OCI-LY7 (cell line): ENCODE results near the gene RFESD. TPM values are rescaled to one million over a fixed set of nuclear protein-coding genes. Genes with fewer than 3 reads are reported as not detected.
A peak's percentile ranks its signal among the peaks of the same experiment; 100 is the strongest.
"Not testable (repeated sequence)": the region's sequence is repeated elsewhere in the genome, so short reads cannot be mapped to it uniquely, and the experiment has no call there.

Source experiments
- BruUV-seq: library from RNA; stranded (reverse); fragments of 400-500 nt; replicated peaks from 2 replicates; lab custom pipeline; 2021; lab: Mats Ljungman, UMichigan
- CTCF ChIA-PET: fragments of 300-600 bp; sonication (Branson Sonifier 250); formaldehyde crosslinking; loops from one replicate; lab custom pipeline; 2022; ENCODE audit warnings: antibody characterized with exemption; ENCODE audit not compliant: unreplicated experiment; lab: Charles Lee
- POLR2A ChIA-PET: fragments of 300-600 bp; sonication (Branson Sonifier 250); formaldehyde crosslinking; loops from one replicate; lab custom pipeline; 2022; ENCODE audit warnings: antibody characterized with exemption; lab: Charles Lee
- DNase-seq: peaks from one replicate; pipeline ENCODE4 v3.0.0-alpha.2; 2015; ENCODE audit warnings: low spot score
- H2AFZ ChIP-seq: fragments of 200-600 bp; sonication (generic), shearing (Covaris generic); 2 replicates; pipeline ENCODE4 v1.6.1; 2014; ENCODE audit warnings: mild to moderate bottlenecking, antibody characterized with exemption, low read length, moderate library complexity
- H3K27ac ChIP-seq: fragments of 200-600 bp; sonication (generic); 2 replicates; pipeline ENCODE4 v1.5.1; 2014; ENCODE audit warnings: mixed run types, low read depth, mild to moderate bottlenecking, moderate library complexity, low read length, inconsistent platforms; ENCODE audit not compliant: poor library complexity, severe bottlenecking
- H3K36me3 ChIP-seq: fragments of 200-600 bp; sonication (generic); 2 replicates; pipeline ENCODE4 v1.6.1; 2014; ENCODE audit warnings: mild to moderate bottlenecking, antibody characterized with exemption, low read length, moderate library complexity, mixed read lengths; ENCODE audit not compliant: insufficient read depth
- H3K4me1 ChIP-seq: fragments of 200-600 bp; sonication (generic); 2 replicates; pipeline ENCODE4 v1.5.1; 2014; ENCODE audit warnings: mild to moderate bottlenecking, low read length; ENCODE audit not compliant: insufficient read depth, poor library complexity, severe bottlenecking
- H3K4me2 ChIP-seq: fragments of 200-600 bp; sonication (generic); 2 replicates; pipeline ENCODE4 v1.6.1; 2014; ENCODE audit warnings: mild to moderate bottlenecking, low read length
- H3K4me3 ChIP-seq: fragments of 200-600 bp; sonication (generic); 2 replicates; pipeline ENCODE4 v1.5.1; 2014; ENCODE audit warnings: mild to moderate bottlenecking, low read depth, low read length; ENCODE audit not compliant: poor library complexity, severe bottlenecking
- H3K79me2 ChIP-seq: fragments of 200-600 bp; sonication (generic); 2 replicates; pipeline ENCODE4 v1.6.1; 2016; ENCODE audit warnings: low read depth, mild to moderate bottlenecking, low read length, moderate library complexity, mixed read lengths; ENCODE audit not compliant: insufficient read depth
- H3K9me2 ChIP-seq: fragments of 200-600 bp; sonication (generic); 2 replicates; pipeline ENCODE4 v1.6.1; 2016; ENCODE audit warnings: mild to moderate bottlenecking, low read length, mixed read lengths; ENCODE audit not compliant: insufficient read depth
- H3K9me3 ChIP-seq: fragments of 200-600 bp; sonication (generic); 2 replicates; pipeline ENCODE4 v1.6.1; 2014; ENCODE audit warnings: mild to moderate bottlenecking, mixed run types, low read length, mixed read lengths
- H4K20me1 ChIP-seq: fragments of 200-600 bp; sonication (generic); 2 replicates; pipeline ENCODE4 v1.6.1; 2014; ENCODE audit warnings: mild to moderate bottlenecking, antibody characterized with exemption, low read length, moderate library complexity, mixed read lengths; ENCODE audit not compliant: insufficient read depth
- EZH2phosphoT487 ChIP-seq: fragments of 200-600 bp; sonication (generic); IDR thresholded peaks from 2 replicates; pipeline ENCODE4 v1.6.1; 2018; ENCODE audit warnings: low read depth, borderline replicate concordance, mild to moderate bottlenecking, mixed run types, antibody characterized with exemption, low read length, moderate library complexity, mixed read lengths
- intact Hi-C: fragments of 100-400 bp; cut with micrococcal nuclease; formaldehyde crosslinking; loops from one replicate; pipeline ENCODE4 v1.10.0; 2022; ENCODE audit not compliant: unreplicated experiment
- total RNA-seq, 2 experiments: library from RNA; depleted of rRNA in 1 of 2; stranded (reverse); fragments of >200 nt in 1 of 2; shearing (Covaris generic) in 1 of 2; gene quantifications; 2 replicates each; pipeline ENCODE4 v1.2.3, GENCODE V29; 2014 to 2022
- TF ChIP-seq, protein P1 (sequence below): fragments of 200-600 bp; sonication (generic); conservative IDR thresholded peaks from 2 replicates; pipeline ENCODE4 v1.5.1; 2014; ENCODE audit warnings: mild to moderate bottlenecking, antibody characterized with exemption, low read length, moderate library complexity, mixed read lengths

RFESD gene
- total RNA-seq, 2 experiments from 2014 or later, result 7.6 TPM

DNA sequence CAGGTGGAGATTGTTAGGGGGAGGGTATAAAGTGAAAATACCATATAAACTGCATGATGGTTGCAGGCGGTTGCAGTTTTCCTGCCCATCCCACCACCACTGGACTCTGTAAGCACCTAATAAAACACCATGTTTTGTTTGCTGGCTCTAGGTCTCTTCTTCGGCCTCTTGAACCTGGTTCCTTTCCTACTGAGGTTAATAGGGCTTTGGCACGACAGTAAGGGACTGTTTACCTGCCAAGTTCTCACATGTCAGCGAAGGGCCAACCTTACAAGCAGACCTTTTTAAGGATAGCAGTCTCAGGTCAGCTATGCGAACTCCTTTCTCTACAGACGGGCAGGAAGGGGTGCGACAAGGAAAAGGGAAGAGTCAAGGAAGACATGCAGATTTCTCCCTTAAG, 3.4 kb upstream of the RFESD start:
- Histone ChIP-seq H3K9me2 (no peaks in the 10 kb centered on the region), H4K20me1 (no peaks in the 10 kb centered on the region), H3K36me3 (no peaks in the 10 kb centered on the region), H3K9me3 (no peaks in the 10 kb centered on the region), H3K4me3 (no peak overlapping the region), H3K4me1 (peaks cover 18% of the 10 kb centered on the region), H2AFZ (no peak overlapping the region), H3K79me2 (peaks cover 4% of the 10 kb centered on the region; the same call in 1 of the 2 replicates), H3K4me2 (no peak overlapping the region), H3K27ac (no peak overlapping the region)
- BruUV-seq, result no TSS peak
- ChIA-PET POLR2A (interaction anchor here (0.6 to 2.8 kb wide), 6 partner anchors 9 to 165 kb away, joined by 3 to 10 read pairs (median 3); no protein-coding TSS in a partner anchor), CTCF (no interaction called here)
- TF ChIP-seq EZH2phosphoT487, result no peak
- TF ChIP-seq, protein P1, sequence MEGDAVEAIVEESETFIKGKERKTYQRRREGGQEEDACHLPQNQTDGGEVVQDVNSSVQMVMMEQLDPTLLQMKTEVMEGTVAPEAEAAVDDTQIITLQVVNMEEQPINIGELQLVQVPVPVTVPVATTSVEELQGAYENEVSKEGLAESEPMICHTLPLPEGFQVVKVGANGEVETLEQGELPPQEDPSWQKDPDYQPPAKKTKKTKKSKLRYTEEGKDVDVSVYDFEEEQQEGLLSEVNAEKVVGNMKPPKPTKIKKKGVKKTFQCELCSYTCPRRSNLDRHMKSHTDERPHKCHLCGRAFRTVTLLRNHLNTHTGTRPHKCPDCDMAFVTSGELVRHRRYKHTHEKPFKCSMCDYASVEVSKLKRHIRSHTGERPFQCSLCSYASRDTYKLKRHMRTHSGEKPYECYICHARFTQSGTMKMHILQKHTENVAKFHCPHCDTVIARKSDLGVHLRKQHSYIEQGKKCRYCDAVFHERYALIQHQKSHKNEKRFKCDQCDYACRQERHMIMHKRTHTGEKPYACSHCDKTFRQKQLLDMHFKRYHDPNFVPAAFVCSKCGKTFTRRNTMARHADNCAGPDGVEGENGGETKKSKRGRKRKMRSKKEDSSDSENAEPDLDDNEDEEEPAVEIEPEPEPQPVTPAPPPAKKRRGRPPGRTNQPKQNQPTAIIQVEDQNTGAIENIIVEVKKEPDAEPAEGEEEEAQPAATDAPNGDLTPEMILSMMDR, result no peak
- no peak for DNase-seq
- intact Hi-C loops, result no loop called here

- ChIA-PET CTCF (interaction anchor here (1.0 kb wide), 1 partner anchor 137 kb away, joined by 3 read pairs; no protein-coding TSS in a partner anchor), POLR2A (interaction anchor here (0.6 to 0.7 kb wide), 2 partner anchors 29 to 115 kb away, joined by 3 read pairs; no protein-coding TSS in a partner anchor)
Observed at GRCh38 chr5:95644351-95645042, 2.1 kb upstream of the RFESD start.

GRCh38 chr5:95646226-95646568, 380 bp upstream of the RFESD start:
- CTCF ChIA-PET, result interaction anchor here (1.3 kb wide), 1 partner anchor 18 kb away, joined by 4 read pairs; no protein-coding TSS in a partner anchor
- not testable (repeated sequence) for H3K9me2 ChIP-seq, H3K36me3 ChIP-seq, DNase-seq, BruUV-seq, H3K9me3 ChIP-seq, H4K20me1 ChIP-seq, H3K27ac ChIP-seq
- H3K79me2 ChIP-seq, result peaks cover 10% of the 10 kb centered on the region; the same call in 1 of the 2 replicates
- H3K4me1 ChIP-seq, result peaks cover 33% of the 10 kb centered on the region
- peak overlapping the region; percentile 94 for H3K4me2 ChIP-seq
- POLR2A ChIA-PET, result interaction anchor here (0.7 to 2.4 kb wide), 15 partner anchors 11 to 195 kb away, joined by 3 to 13 read pairs (median 3); no protein-coding TSS in a partner anchor
- H2AFZ ChIP-seq, result peak overlapping the region; percentile 88; the same call in 1 of the 2 replicates
- intact Hi-C loops, result loop anchor here (1.0 to 5.0 kb wide), 4 partner anchors 91 to 1536 kb away; partner anchors contain the start of genes ARSK, CAST and RIOK2
- peak overlapping the region; percentile 78 for H3K4me3 ChIP-seq

More at GRCh38 chr5:95644351-95645042, 2.1 kb upstream of the RFESD start:
- H3K79me2 ChIP-seq, result peaks cover 10% of the 10 kb centered on the region; the same call in 1 of the 2 replicates
- no peak overlapping the region for H3K27ac ChIP-seq
- peak overlapping the region; percentile 39; the same call in 1 of the 2 replicates for H3K4me2 ChIP-seq
- TF ChIP-seq EZH2phosphoT487, result no peak
- TF ChIP-seq, protein P1, result peak; percentile 95
- H3K9me2 ChIP-seq, result no peaks in the 10 kb centered on the region
- peak; percentile 74 for DNase-seq
- no peak overlapping the region for H3K4me3 ChIP-seq
- H3K4me1 ChIP-seq, result peaks cover 30% of the 10 kb centered on the region
- peak overlapping the region; percentile 90 for H2AFZ ChIP-seq
- no peaks in the 10 kb centered on the region for H4K20me1 ChIP-seq
- intact Hi-C loops, result loop anchor here (1.0 to 5.0 kb wide), 5 partner anchors 137 to 1538 kb away; partner anchors contain the start of genes CAST and RIOK2
- BruUV-seq, result no TSS peak
- no peaks in the 10 kb centered on the region for H3K9me3 ChIP-seq
- no peaks in the 10 kb centered on the region for H3K36me3 ChIP-seq
